K562 (cell line): Measurements from ENCODE around the gene METTL22. TPM values are rescaled to one million over a fixed set of nuclear protein-coding genes. Genes with fewer than 3 reads are reported as not detected.
A peak's percentile ranks its signal among the peaks of the same experiment; 100 is the strongest.

Experiments used
- ATF2 ChIP-seq: sonication (generic); formaldehyde crosslinking; IDR thresholded peaks from 2 replicates; pipeline ENCODE4 v1.8.1; 2022; ENCODE audit warnings: missing genetic modification reagents
- BDP1 ChIP-seq: IDR thresholded peaks from 3 replicates; pipeline ENCODE4 v1.6.1; 2011; ENCODE audit not compliant: insufficient read length, insufficient read depth
- CHD4 ChIP-seq: fragments of 200-600 bp; sonication (generic); IDR thresholded peaks from 3 replicates; pipeline ENCODE4 v1.6.1; 2012; ENCODE audit warnings: low read depth, mild to moderate bottlenecking, mixed read lengths, low read length, inconsistent platforms; ENCODE audit not compliant: insufficient read depth, insufficient replicate concordance, poor library complexity, severe bottlenecking
- CTCFL ChIP-seq: IDR thresholded peaks from 2 replicates; pipeline ENCODE4 v1.6.1; 2011; ENCODE audit warnings: borderline replicate concordance, low read depth, mild to moderate bottlenecking, moderate library complexity, low read length; ENCODE audit not compliant: insufficient read depth, poor library complexity, severe bottlenecking
- FOS ChIP-seq: IDR thresholded peaks from 3 replicates; pipeline ENCODE4 v1.6.1; 2011; ENCODE audit not compliant: insufficient read length; ENCODE audit errors: extremely low read depth
- FOXJ3 ChIP-seq: sonication (generic); formaldehyde crosslinking; IDR thresholded peaks from 2 replicates; pipeline ENCODE4 v1.4.0; 2020; ENCODE audit warnings: mild to moderate bottlenecking, missing genetic modification reagents
- HIVEP1 ChIP-seq: fragments of 250-450 bp; sonication (Bioruptor Pico); IDR thresholded peaks from 2 replicates; pipeline ENCODE4 v1.4.0; 2020; ENCODE audit warnings: mild to moderate bottlenecking
- MXI1 ChIP-seq: IDR thresholded peaks from 2 replicates; pipeline ENCODE4 v1.6.1; 2011; ENCODE audit warnings: low read depth, mild to moderate bottlenecking, improper control_type of control experiment, low read length
- NONO ChIP-seq, 2 experiments: fragments of 200-400 bp in 1 of 2; fragments of 450-650 bp in 1 of 2; formaldehyde crosslinking in 1 of 2; IDR thresholded peaks; 2 replicates each; pipeline ENCODE4 v1.6.1; 2017; ENCODE audit warnings: low read depth in 2 of 2, mild to moderate bottlenecking in 2 of 2, moderate library complexity in 2 of 2, low read length in 1 of 2
- NR1H2 ChIP-seq: sonication (generic); formaldehyde crosslinking; IDR thresholded peaks from 2 replicates; pipeline ENCODE4 v1.4.0; 2020; ENCODE audit warnings: mild to moderate bottlenecking, missing genetic modification reagents
- PHF8 ChIP-seq: fragments of 200-600 bp; sonication (generic); IDR thresholded peaks from 2 replicates; pipeline ENCODE4 v1.6.1; 2012; ENCODE audit warnings: mixed run types, mild to moderate bottlenecking, inconsistent platforms, low read length, moderate library complexity, borderline replicate concordance
- POLR2G ChIP-seq: fragments of 200-400 bp; formaldehyde crosslinking; IDR thresholded peaks from 2 replicates; pipeline ENCODE4 v1.6.1; 2017; ENCODE audit warnings: low read depth, mild to moderate bottlenecking, antibody characterized with exemption, low read length, moderate library complexity
- RAD21 ChIP-seq, 2 experiments: fragments of 250-450 bp in 1 of 2; fragments of 450-650 bp in 1 of 2; sonication (Bioruptor Pico) in 1 of 2; formaldehyde crosslinking in 1 of 2; IDR thresholded peaks in 1 of 2; conservative IDR thresholded peaks in 1 of 2; 2 replicates each; pipeline versions ENCODE4 v1.4.0 to v1.8.0; 2020 to 2022; ENCODE audit warnings: mild to moderate bottlenecking in 2 of 2, moderate library complexity in 1 of 2
- RBM34 ChIP-seq: fragments of 200-400 bp; formaldehyde crosslinking; IDR thresholded peaks from 2 replicates; pipeline ENCODE4 v1.6.1; 2018; ENCODE audit warnings: low read length, borderline replicate concordance; ENCODE audit not compliant: insufficient read depth
- SLC30A9 ChIP-seq: fragments of 250-450 bp; sonication (Bioruptor Pico); IDR thresholded peaks from 2 replicates; pipeline ENCODE4 v1.8.0; 2022; ENCODE audit warnings: mild to moderate bottlenecking, moderate library complexity
- SMAD3 ChIP-seq: fragments of 450-650 bp; formaldehyde crosslinking; conservative IDR thresholded peaks from 2 replicates; pipeline ENCODE4 v1.4.0; 2020; ENCODE audit warnings: mild to moderate bottlenecking
- SREBF2 ChIP-seq: sonication (generic); formaldehyde crosslinking; IDR thresholded peaks from 2 replicates; pipeline ENCODE4 v1.4.0; 2020; ENCODE audit warnings: mild to moderate bottlenecking, missing genetic modification reagents
- SRSF9 ChIP-seq: fragments of 200-400 bp; formaldehyde crosslinking; IDR thresholded peaks from 2 replicates; pipeline ENCODE4 v1.6.1; 2017; ENCODE audit warnings: low read depth, low read length, borderline replicate concordance
- VEZF1 ChIP-seq: fragments of 200-800 bp; sonication (Bioruptor generic); IDR thresholded peaks from 2 replicates; pipeline ENCODE4 v1.6.1; 2017; ENCODE audit warnings: missing genetic modification characterization, missing compliant biosample characterization
- ZNF395 ChIP-seq: fragments of 200-800 bp; sonication (Bioruptor generic); IDR thresholded peaks from 2 replicates; pipeline ENCODE4 v1.6.1; 2017; ENCODE audit warnings: missing genetic modification characterization, missing compliant biosample characterization
- ZNF76 ChIP-seq: fragments of 250-450 bp; sonication (Bioruptor Pico); IDR thresholded peaks from 2 replicates; pipeline ENCODE4 v1.4.0; 2020; ENCODE audit warnings: mild to moderate bottlenecking, moderate library complexity, borderline replicate concordance
- ZNF830 ChIP-seq: fragments of 250-450 bp; sonication (Bioruptor Pico); IDR thresholded peaks from 2 replicates; pipeline ENCODE4 v1.5.0; 2021; ENCODE audit warnings: mild to moderate bottlenecking
- polyA plus RNA-seq, 8 experiments: library from polyadenylated mRNA; depleted of rRNA in 4 of 8; stranded (reverse) in 5 of 8; unstranded in 3 of 8; fragments of >200 nt; fragmentation: Nextera tagmentation in 2 of 8; fragmentation: Illumina TruSeq in 1 of 8; extraction: Ambion mirVana in 2 of 8; extraction: Trizol in 1 of 8; gene quantifications; 2 replicates each; pipeline versions ENCODE4 v1.2.1 to v1.2.3, GENCODE V29; 2011 to 2014; ENCODE audit warnings: inconsistent platforms in 1 of 8, missing spikeins in 1 of 8
- total RNA-seq, 7 experiments: library from RNA; depleted of rRNA in 6 of 7; stranded (reverse); fragments of >200 nt in 6 of 7; fragmentation: Illumina TruSeq in 2 of 7; extraction: Trizol in 2 of 7; gene quantifications; 2 replicates each; pipeline versions ENCODE4 v1.2.1 to v1.2.3, GENCODE V29; 2011 to 2021; ENCODE audit warnings: low replicate concordance in 1 of 7

The METTL22 gene
- total and polyA plus RNA-seq, 9 of the 15 experiments (the other 6 are each of a cell fraction or from before 2014, with no cell fraction given): 6.9 to 33.2 (median 18.5) TPM

- no peak for TF ChIP-seq FOS
- TF ChIP-seq NR1H2 (CRISPR knock-in tag): no peak
- TF ChIP-seq SLC30A9 (CRISPR knock-in tag): no peak
- no peak for TF ChIP-seq FOXJ3 (CRISPR knock-in tag)
- no peak for TF ChIP-seq PHF8
- TF ChIP-seq ATF2 (CRISPR knock-in tag): no peak
- TF ChIP-seq ZNF76: no peak
- TF ChIP-seq ZNF830: no peak
- no peak for TF ChIP-seq CHD4
- peak; percentile 46; the same call in 1 of the 2 replicates for TF ChIP-seq VEZF1 (CRISPR knock-in tag)
- peak; percentile 78; the same call in 1 of the 2 replicates for TF ChIP-seq ZNF395 (CRISPR knock-in tag)
- no peak for TF ChIP-seq CTCFL
- TF ChIP-seq SMAD3 (CRISPR knock-in tag): peak; percentile 70
- no peak for TF ChIP-seq HIVEP1
- no peak for TF ChIP-seq SRSF9
- TF ChIP-seq SREBF2 (CRISPR knock-in tag): no peak
- no peak for TF ChIP-seq POLR2G
- no peak for TF ChIP-seq MXI1
- TF ChIP-seq RBM34: no peak
- TF ChIP-seq RAD21 (CRISPR knock-in tag; conservative IDR thresholded peaks at IDR 0.05 in 1 of 2, IDR thresholded peaks at IDR 0.05 in 1 of 2): no peak
- TF ChIP-seq NONO (IDR thresholded peaks at IDR 0.05; ENCODE audit: low read depth in 2 of 2, low read length in 1 of 2): no peak
- no peak for TF ChIP-seq BDP1
Observed at GRCh38 chr16:8594149-8594666, 27.3 kb upstream of the METTL22 start (continued).
